ENCODE results near the gene C5orf63.
"Not testable (repeated sequence)": the region's sequence is repeated elsewhere in the genome, so short reads cannot be mapped to it uniquely, and the experiment has no call there.

C5orf63 gene

DNA sequence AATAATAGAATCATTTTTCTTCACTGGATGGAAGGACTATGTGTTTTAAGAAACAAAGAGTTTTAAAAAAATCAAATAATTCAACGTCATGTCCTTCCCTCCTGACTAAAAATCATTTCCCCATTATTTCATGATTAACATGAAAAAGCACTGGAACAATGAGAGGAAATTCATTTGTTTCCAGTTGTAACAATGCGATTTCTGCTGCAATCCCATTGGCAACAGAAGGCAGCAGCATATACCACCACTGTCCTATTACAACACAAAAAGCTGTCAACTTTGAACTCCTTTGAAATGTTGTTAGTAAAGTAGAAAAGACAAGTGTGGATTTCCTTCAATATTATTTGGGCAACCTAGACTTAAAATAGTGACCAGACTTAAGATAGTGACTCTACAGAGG is 3.1 kb downstream of the C5orf63 start:
- no peak for DNase-seq

DNA sequence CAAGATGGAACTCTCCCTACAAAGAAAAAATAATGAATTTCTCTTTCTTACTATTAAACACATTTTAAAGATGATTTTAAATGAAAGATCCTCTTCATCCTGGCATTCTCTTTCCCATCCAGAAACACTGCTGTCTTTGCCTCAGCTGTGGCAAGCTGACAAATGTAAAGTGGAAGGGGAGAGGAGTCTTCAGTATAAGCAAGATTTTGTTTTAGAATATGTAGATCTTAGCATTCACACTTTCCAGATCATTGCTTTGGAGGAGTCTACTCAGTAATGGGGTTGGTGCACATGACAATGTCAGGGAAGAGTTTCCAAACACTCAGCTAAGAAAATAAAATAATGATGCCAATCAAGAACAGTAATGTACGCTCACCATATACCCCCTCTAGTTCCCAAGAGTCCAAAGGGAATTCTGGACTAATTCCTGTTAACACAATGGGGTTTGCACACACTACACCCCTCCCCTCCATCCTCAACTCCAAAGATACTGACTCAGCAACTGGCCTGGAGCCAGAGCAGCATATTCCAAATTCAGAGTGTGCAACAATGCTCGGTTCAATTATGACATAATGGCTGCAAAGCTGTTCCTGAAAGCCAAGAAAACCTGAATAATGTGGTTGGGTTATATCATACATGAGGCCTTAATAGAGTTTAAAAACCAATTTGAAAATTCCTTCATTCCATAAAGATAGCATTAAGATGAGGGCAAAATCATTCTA is 4.6 kb downstream of the C5orf63 start:
- no peak for DNase-seq

- DNase-seq, result no peak
These were observed 6.6 kb downstream of the C5orf63 start for GRCh38 chr5:127066721-127067120.

DNA sequence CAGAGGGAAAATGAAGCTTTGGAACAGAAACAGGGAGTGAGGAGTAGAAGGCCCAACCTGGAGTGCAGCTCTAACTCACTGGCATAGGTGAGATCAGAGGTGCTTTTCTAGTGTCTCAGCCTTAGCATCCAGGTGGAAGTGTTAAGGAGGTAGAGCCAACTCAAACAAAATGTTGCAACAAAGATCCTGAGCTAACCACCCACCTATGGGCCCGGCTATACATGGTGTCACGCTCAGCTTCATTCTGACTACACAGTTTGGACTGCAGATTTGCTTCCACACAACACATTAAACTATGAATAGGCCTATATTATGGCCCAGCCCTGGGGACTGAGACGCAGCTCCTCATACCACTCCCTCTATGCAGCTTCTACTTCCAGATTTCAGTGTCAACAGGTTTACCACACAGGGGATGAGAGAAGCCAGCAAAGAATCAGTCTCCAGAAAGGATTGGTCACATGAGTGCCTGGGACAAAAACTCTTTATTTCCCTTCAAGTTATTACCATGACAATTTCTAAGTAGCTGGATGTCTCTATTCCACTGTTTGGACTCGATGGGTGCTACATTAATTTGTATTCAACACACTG is 9.0 kb downstream of the C5orf63 start:
- DNase-seq, result no peak

GRCh38 chr5:127063257-127063913 is 9.9 kb downstream of the C5orf63 start:
- DNase-seq, result no peak

DNA sequence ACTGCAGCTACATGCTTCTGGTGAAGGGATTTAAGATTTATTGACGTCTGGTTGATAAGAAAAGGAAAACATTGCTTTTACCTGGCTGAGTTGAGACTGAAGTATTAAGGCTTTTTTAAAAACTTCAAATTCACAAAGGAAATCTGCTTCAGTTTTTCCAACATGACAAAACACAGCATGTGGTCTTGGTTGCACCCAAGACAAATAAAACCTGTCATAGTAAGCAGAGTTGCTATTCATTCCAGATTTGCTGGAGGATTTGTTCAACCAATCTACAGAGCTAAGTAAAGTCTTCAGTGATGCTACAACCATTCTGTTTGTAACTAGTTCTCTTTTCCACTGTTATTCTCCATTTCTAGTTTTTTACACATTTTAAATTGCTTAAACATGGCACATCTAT is 11.3 kb downstream of the C5orf63 start:
- no peak for DNase-seq

DNA sequence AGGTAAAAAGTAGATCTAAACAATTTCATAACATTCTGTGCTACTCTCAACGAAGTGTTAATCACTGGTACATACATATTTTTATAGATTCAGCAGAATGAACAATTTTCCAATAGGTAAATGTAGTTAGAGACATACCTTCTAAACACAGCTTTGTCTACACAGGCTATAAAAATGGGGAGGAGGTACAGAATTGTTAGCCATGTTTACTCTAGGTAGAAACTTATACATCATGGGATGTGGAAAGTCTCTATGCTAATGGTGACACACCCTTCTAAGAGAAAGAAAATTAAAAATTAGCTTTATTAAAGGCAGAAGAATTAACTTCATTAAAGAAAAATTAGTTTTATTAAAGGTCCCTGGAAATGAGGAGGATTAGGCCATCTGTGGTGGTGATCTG is 11.8 kb downstream of the C5orf63 start:
- DNase-seq, result no peak

DNA sequence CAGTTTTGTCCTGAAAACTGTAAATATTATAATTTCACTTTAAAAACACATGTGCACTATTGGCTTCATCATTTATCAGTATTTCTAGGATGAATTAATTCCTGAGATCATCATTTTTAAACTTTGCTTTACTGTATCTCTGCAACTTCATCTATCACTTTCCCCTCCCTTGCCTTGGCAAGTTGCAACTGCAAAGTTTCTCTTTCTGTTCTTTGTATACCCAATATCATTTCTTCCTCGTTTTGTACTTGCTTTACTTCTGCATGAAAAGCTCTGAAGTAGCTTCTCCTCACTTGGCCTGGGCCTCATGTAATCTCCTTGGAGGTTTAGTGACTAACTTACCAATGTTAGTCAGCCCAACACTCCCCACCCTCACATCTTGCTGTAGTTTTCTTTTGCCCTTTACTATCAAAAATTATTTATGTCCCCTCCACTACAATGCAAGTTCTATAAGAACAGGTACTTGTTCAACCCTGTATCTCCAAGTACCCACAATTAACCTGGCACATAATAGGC is 12.8 kb downstream of the C5orf63 start:
- no peak for DNase-seq

DNA sequence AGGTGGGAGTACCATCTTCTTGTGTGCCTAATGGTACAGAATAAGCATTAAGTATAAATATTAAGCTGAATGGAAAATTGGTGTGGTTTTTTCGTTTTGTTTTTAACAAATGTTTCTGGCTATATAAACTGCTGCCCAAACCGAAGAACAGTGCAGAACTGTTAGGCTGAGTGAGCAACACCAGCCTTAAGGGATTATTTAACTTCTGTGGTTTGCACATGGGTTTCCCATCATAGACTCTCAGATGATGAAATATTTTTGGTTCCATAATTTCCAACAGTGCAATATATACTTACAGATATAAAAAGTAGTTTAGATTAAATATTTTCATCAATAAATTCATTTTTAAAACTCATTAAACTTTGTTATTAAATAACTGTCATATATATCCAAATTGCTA is 16.4 kb downstream of the C5orf63 start:
- DNase-seq, result no peak

DNA sequence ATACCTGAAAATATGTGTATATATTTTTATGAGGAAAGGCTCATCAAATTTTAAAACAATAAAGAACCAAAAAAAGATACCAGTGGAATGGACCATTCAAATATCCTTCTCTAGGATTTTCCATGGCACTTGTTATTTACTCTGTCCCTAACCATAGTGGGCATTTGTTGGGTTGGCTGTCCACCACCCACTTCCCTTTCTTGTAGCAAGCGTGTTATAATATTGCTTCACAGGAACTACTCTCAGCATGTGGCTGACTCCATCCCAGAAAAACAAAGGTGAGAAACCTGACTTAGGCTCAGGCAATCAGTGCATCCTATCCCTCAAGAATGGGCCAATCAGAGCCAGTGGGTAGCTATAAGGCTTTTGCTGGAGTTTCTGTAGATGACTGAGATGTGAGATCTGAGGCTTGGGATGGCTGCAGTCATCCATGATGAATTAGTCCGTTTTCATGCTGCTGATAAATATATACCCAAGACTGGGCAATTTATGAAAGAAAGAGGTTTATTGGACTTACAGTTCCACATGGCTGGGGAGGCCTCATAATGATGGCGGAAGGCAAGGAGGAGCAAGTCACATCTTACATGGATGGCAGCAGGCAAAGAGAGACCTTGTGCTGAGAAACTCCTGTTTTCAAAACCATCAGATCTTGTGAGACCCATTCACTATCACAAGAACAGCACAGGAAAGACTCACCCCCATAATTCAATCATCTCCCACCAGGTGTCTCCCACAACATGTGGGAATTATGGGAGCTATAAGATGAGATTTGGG is 17.2 kb downstream of the C5orf63 start:
- no peak for DNase-seq

DNA sequence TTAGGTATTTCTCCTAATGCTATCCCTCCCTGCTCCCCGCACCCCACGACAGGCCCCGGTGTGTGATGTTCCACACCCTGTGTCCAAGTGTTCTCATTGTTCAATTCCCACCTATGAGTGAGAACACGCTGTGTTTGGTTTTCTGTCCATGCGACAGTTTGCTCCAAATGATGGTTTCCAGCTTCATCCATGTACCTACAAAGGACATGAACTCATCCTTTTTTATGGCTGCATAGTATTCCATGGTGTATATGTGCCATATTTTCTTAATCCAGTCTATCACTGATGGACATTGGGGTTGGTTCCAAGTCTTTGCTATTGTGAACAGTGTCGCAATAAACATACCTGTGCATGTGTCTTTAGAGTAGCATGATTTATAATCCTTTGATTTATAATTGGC is 19.8 kb downstream of the C5orf63 start:
- not testable (repeated sequence) for DNase-seq

GRCh38 chr5:127053049-127053448 is 20.3 kb downstream of the C5orf63 start:
- DNase-seq, result no peak

GRCh38 chr5:127051591-127051990 is 21.7 kb downstream of the C5orf63 start:
- no peak for DNase-seq

DNA sequence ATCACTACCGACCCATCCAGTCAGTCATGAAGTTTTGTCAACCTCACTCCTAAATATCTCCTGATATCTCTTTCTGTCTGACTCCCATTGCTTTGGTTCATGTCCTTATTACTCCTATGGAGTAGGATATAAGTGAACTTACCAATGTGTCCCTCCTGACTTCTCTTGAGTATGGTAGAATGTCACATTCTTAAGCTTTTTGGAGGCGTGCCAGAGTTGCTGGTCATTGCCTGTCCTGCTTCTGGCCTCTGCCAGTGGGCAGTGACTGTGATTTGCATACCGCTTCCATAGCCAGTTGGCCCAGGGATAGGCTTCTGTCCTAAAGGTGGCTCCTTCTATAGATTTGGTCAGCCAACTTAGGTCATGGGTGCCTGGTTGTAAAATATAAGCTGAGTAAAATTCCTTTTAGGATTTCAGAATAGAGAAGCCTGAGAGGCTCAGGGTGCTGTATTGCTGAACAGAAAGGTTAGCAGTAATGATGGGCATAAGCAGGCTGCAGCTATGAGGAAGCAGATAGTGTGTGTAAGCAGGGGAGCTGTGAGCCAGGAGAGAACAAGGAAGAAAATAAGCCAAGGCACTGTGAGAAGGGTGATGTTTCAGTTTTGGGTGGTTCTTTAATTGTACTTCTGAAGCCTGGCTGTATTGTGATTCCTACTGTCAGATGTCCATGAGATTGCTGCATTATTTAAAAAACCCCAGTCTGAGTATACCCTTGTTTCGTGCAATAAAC is 26.8 kb downstream of the C5orf63 start:
- DNase-seq, result no peak

GRCh38 chr5:127042593-127042992 is 30.7 kb downstream of the C5orf63 start:
- no peak for DNase-seq

GRCh38 chr5:127041571-127041970 is 31.7 kb downstream of the C5orf63 start:
- no peak for DNase-seq

- no peak for DNase-seq
These were observed 32.3 kb downstream of the C5orf63 start for GRCh38 chr5:127040796-127041520.

DNA sequence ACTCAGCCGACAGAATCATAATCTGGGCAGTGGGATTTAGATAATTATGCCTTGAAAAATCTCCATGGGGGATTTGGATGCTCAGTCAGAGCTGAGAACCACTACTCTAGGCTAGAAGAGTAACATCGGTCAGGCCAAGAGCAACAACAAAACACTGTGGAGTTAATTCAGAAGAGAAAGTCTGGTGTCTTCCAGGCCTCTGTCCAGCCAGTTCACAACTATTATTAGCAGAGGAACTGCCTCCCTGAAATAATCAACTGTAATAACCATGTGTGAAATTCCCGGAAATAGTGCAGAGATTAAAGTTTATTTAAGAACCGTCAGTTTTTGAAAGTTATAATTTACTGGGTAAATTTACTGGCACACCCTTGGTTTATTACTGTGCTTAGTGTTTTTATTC is 34.8 kb downstream of the C5orf63 start:
- no peak for DNase-seq

- no peak for DNase-seq
These were observed 41.5 kb downstream of the C5orf63 start for GRCh38 chr5:127031863-127032232.

DNA sequence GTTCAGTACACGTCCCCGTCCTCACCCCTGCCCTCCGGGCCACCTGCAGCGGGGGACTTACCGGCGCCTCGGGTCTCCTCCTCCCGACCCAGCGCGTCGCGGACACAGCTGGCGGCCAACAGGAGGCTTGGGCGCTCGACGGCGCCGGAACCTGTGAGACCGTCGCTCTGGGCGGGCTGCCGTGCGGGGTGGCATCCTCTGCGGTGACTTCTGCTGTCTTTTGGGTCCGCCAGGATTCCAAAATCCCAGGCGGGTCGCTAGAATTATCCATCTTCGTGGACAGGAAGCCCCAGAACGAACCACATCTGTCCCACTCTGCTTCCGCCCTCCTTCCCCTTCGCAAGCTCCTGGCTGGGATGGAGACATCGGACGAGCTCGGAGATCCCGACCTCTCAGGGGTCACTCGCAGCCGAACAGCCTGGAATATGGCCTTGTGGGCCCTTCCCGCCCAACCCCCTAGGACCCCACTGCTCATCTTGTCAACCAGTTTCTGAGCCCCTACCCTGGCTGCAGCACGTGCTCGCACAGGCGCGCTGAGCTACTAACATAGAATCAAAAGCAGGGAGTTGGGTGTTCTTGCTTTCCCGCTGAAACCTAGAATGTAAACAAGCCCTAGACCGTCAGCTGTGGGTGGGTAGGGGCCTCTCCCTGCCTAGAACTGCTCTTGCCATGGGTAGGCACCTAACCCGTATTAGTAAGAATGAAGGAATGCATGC is 42.0 kb downstream of the C5orf63 start:
- no peak for DNase-seq

Measured in GOT3 (cell line).